Endothelial cell of umbilical vein (primary cell): ENCODE results near the gene ZNF544. TPM values are rescaled to one million over a fixed set of nuclear protein-coding genes. Genes with fewer than 3 reads are reported as not detected.
A peak's percentile ranks its signal among the peaks of the same experiment; 100 is the strongest.

Source experiments
- BruUV-seq: library from RNA; stranded (reverse); fragments of 400-500 nt; replicated peaks from 2 replicates; lab custom pipeline; 2021; lab: Mats Ljungman, UMichigan
- CTCF ChIA-PET: fragments of 300-600, 350-600 bp; sonication (Branson Sonifier 250); formaldehyde crosslinking; loops from one replicate; lab custom pipeline; 2021; ENCODE audit warnings: antibody characterized with exemption, inconsistent platforms; lab: Charles Lee
- POLR2A ChIA-PET: fragments of 300-600, 350-600 bp; sonication (Branson Sonifier 250); formaldehyde crosslinking; loops from one replicate; lab custom pipeline; 2021; ENCODE audit warnings: antibody characterized with exemption, inconsistent platforms; lab: Charles Lee
- DNase-seq: peaks from one replicate; pipeline ENCODE4 v3.0.0-alpha.2; 2011; ENCODE audit warnings: low read depth, low spot score
- FAIRE-seq: peaks from 2 replicates; lab custom pipeline; 2011; peaks lifted over from hg19 to GRCh38; lab: Jason Lieb, UNC
- H2AFZ ChIP-seq: 2 replicates; pipeline ENCODE4 v1.6.0; 2012; ENCODE audit warnings: low read depth, low read length, control low read depth, inconsistent platforms
- H3K27ac ChIP-seq: 2 replicates; pipeline ENCODE4 v1.5.1; 2011; ENCODE audit warnings: low read depth, mild to moderate bottlenecking, control low read depth, low read length, moderate library complexity; ENCODE audit not compliant: insufficient read depth
- H3K27me3 ChIP-seq, 2 experiments: 2 replicates each; pipeline versions ENCODE4 v1.6.0 to v1.6.1; 2011; ENCODE audit warnings: low read length in 2 of 2, mixed read lengths in 1 of 2; ENCODE audit not compliant: control insufficient read depth in 2 of 2, insufficient read depth in 2 of 2
- H3K36me3 ChIP-seq, 2 experiments: 2 replicates in 1 of 2; 3 replicates in 1 of 2; pipeline ENCODE4 v1.5.1; 2011; ENCODE audit warnings: low read length in 2 of 2, mild to moderate bottlenecking in 1 of 2, moderate library complexity in 1 of 2; ENCODE audit not compliant: control insufficient read depth in 2 of 2, insufficient read depth in 2 of 2; ENCODE audit errors: extremely low read depth in 1 of 2
- H3K4me1 ChIP-seq: 3 replicates; pipeline ENCODE4 v1.5.1; 2011; ENCODE audit warnings: mild to moderate bottlenecking, low read length; ENCODE audit not compliant: control insufficient read depth, insufficient read depth; ENCODE audit errors: extremely low read depth
- H3K4me2 ChIP-seq: 2 replicates; pipeline ENCODE4 v1.6.1; 2011; ENCODE audit warnings: low read length, control low read depth, mixed read lengths; ENCODE audit not compliant: insufficient read depth
- H3K4me3 ChIP-seq, 3 experiments: fragments of 200-600 bp in 1 of 3; sonication (generic), shearing (Covaris generic) in 1 of 3; replicated peaks in 1 of 3; 2 replicates each; pipeline ENCODE4 v1.5.1; 2011 to 2016; ENCODE audit warnings: control low read depth in 3 of 3, low read length in 3 of 3, mild to moderate bottlenecking in 2 of 3, inconsistent platforms in 1 of 3, low read depth in 1 of 3, moderate library complexity in 1 of 3; ENCODE audit not compliant: insufficient read depth in 1 of 3
- H3K79me2 ChIP-seq: 2 replicates; pipeline ENCODE4 v1.6.0; 2012; ENCODE audit warnings: low read length, inconsistent platforms; ENCODE audit not compliant: control insufficient read depth, insufficient read depth
- H3K9ac ChIP-seq: replicated peaks from 2 replicates; pipeline ENCODE3; 2011; ENCODE audit warnings: low read length, control low read depth; ENCODE audit not compliant: insufficient read depth; ENCODE audit errors: extremely low read depth
- H3K9me1 ChIP-seq: replicated peaks from 3 replicates; pipeline ENCODE4 v1.6.0; 2011; ENCODE audit warnings: mild to moderate bottlenecking, low read length; ENCODE audit not compliant: control insufficient read depth, insufficient read depth; ENCODE audit errors: extremely low read depth
- H3K9me3 ChIP-seq: replicated peaks from 2 replicates; pipeline ENCODE4 v1.5.1; 2012; ENCODE audit warnings: low read length, inconsistent platforms; ENCODE audit not compliant: control insufficient read depth, insufficient read depth
- H4K20me1 ChIP-seq: replicated peaks from 2 replicates; pipeline ENCODE3; 2011; ENCODE audit warnings: mild to moderate bottlenecking, low read length; ENCODE audit not compliant: control insufficient read depth, insufficient read depth; ENCODE audit errors: extremely low read depth
- CTCF ChIP-seq, 2 donors: IDR thresholded peaks; 1 replicate in 1 of 2; 2 replicates in 1 of 2; pipeline ENCODE4 v1.5.1; 2011; ENCODE audit warnings: low read length in 2 of 2, mild to moderate bottlenecking in 2 of 2, moderate library complexity in 2 of 2, control low read depth in 1 of 2, inconsistent platforms in 1 of 2, low read depth in 1 of 2; ENCODE audit not compliant: insufficient read depth in 1 of 2; ENCODE audit errors: extremely low read depth in 1 of 2
- EZH2 ChIP-seq: IDR thresholded peaks from 2 replicates; pipeline ENCODE4 v1.6.1; 2012; ENCODE audit warnings: borderline replicate concordance, low read depth, mild to moderate bottlenecking, moderate library complexity, low read length, inconsistent platforms; ENCODE audit not compliant: severe bottlenecking
- FOS ChIP-seq: IDR thresholded peaks from 2 replicates; pipeline ENCODE4 v1.6.1; 2011; ENCODE audit warnings: mild to moderate bottlenecking, low read length, moderate library complexity, borderline replicate concordance; ENCODE audit not compliant: insufficient read depth
- JUN ChIP-seq: IDR thresholded peaks from 2 replicates; pipeline ENCODE4 v1.6.1; 2011; ENCODE audit warnings: borderline replicate concordance, low read depth; ENCODE audit not compliant: insufficient read length, insufficient read depth
- MAX ChIP-seq: IDR thresholded peaks from 2 replicates; pipeline ENCODE4 v1.6.1; 2011; ENCODE audit not compliant: insufficient read depth, insufficient read length
- MYC ChIP-seq: IDR thresholded peaks from one replicate; pipeline ENCODE4 v1.6.1; 2011; ENCODE audit warnings: mild to moderate bottlenecking, low read depth, low read length
- POLR2A ChIP-seq: IDR thresholded peaks from 2 replicates; pipeline ENCODE4 v1.6.1; 2012; ENCODE audit warnings: low read depth, mild to moderate bottlenecking, control low read depth, low read length
- POLR2AphosphoS5 ChIP-seq: IDR thresholded peaks from 2 replicates; pipeline ENCODE4 v1.6.1; 2012; ENCODE audit warnings: low read depth, mild to moderate bottlenecking, control low read depth, low read length, moderate library complexity; ENCODE audit not compliant: insufficient read depth
- dilution Hi-C: fragments of 300-500 bp; cut with MboI; formaldehyde crosslinking; loops from one replicate; pipeline ENCODE4 v1.15.0; 2019; ENCODE audit warnings: low sequenced_read_pairs; ENCODE audit not compliant: extremely low pct_ligation_motif_present
- intact Hi-C: fragments of 100-400 bp; cut with micrococcal nuclease; formaldehyde crosslinking; loops from one replicate; pipeline ENCODE4 v1.10.0; 2022
- polyA plus RNA-seq, 4 experiments: library from polyadenylated mRNA; depleted of rRNA in 3 of 4; stranded (reverse) in 3 of 4; unstranded in 1 of 4; fragments of >200 nt; gene quantifications; 2 replicates each; pipeline versions ENCODE4 v1.2.1 to v1.2.3, GENCODE V29; 2011 to 2012; ENCODE audit warnings: missing spikeins in 1 of 4
- total RNA-seq: library from RNA; stranded (reverse); gene quantifications from 2 replicates; pipeline ENCODE4 v1.2.3, GENCODE V29; 2021

Gene ZNF544
- total and polyA plus RNA-seq, 2 donors (not counting 3 experiments of a cell fraction or from before 2014, with no cell fraction given) = 33.4 to 45.4 TPM

- DNase-seq = no peak
- dilution Hi-C loops = no loop called here
- POLR2A ChIA-PET = no interaction called here
- intact Hi-C loops = loop anchor here (1.0 to 2.0 kb wide), 5 partner anchors 20 to 78 kb away; partner anchors contain the start of genes ZNF497, ZNF544, ZNF837 and ZSCAN22
- peak overlapping the region; percentile 59 for H3K4me2 ChIP-seq
- no TSS peak for BruUV-seq
- peaks cover 9% of the 10 kb centered on the region for H3K4me1 ChIP-seq
- H3K27me3 ChIP-seq = no peaks in the 10 kb centered on the region
- peak overlapping the region; percentile 95 for H3K27ac ChIP-seq
- no peak for FAIRE-seq
- CTCF ChIA-PET = interaction anchor here (1.5 to 2.4 kb wide), 2 partner anchors 9 to 78 kb away, joined by 4 to 9 read pairs; partner anchors contain the start of gene ZNF544
- H3K36me3 ChIP-seq = peaks cover 0 to 4% of the 10 kb centered on the region in 2 experiments
- peaks cover 7% of the 10 kb centered on the region for H3K79me2 ChIP-seq
- peak overlapping the region; percentile 44 to 72 (median 49) for H3K4me3 ChIP-seq
- H2AFZ ChIP-seq = no peak overlapping the region
- no peaks in the 10 kb centered on the region for H3K9me3 ChIP-seq
- peak overlapping the region; percentile 95 for H3K9ac ChIP-seq
- no peaks in the 10 kb centered on the region for H4K20me1 ChIP-seq
- no peak for TF ChIP-seq MAX
- TF ChIP-seq POLR2AphosphoS5 = no peak
- TF ChIP-seq FOS = no peak
- H3K9me1 ChIP-seq = no peaks in the 10 kb centered on the region
These were observed 77.2 kb downstream of the ZNF544 start for GRCh38 chr19:58305932-58306323.

DNA sequence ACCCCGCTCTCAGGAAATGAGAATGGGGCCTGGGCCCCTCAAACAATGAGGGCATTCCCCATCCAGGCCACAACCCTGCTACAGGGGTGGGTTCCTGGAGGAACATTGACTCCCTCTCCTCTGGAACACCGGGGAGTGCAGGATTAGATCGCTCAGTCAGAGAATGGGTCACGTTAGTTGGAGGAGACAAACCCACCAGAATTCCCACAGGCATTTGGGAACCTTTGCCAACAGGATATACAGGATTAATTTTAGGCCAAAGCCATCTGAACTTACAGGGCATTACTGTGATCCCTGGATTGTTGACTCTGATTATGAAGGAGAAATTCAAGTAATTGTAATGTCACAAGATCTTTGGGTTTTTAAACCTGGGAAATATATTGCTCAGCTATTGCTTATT lies 79.0 kb downstream of the ZNF544 start:
- peaks cover 9% of the 10 kb centered on the region for H3K4me1 ChIP-seq
- no peak overlapping the region for H3K9ac ChIP-seq
- DNase-seq (no peak), FAIRE-seq (no peak)
- intact Hi-C loops = no loop called here
- no peak overlapping the region for H3K4me2 ChIP-seq
- ChIA-PET POLR2A (no interaction called here), CTCF (interaction anchor here (2.4 kb wide), 1 partner anchor 79 kb away, joined by 9 read pairs; the partner anchor contains the start of gene ZNF544)
- peaks cover 0 to 11% of the 10 kb centered on the region in 2 experiments for H3K36me3 ChIP-seq
- no peaks in the 10 kb centered on the region for H3K9me1 ChIP-seq
- H3K27ac ChIP-seq = no peak overlapping the region
- H3K27me3 ChIP-seq = no peaks in the 10 kb centered on the region
- no peaks in the 10 kb centered on the region for H4K20me1 ChIP-seq
- dilution Hi-C loops = no loop called here
- H3K79me2 ChIP-seq = peaks cover 7% of the 10 kb centered on the region
- BruUV-seq = no TSS peak
- H3K9me3 ChIP-seq = no peaks in the 10 kb centered on the region
- no peak overlapping the region for H2AFZ ChIP-seq
- no peak overlapping the region for H3K4me3 ChIP-seq
- TF ChIP-seq EZH2 (no peak), POLR2A (no peak), POLR2AphosphoS5 (no peak), CTCF (IDR thresholded peaks at IDR 0.05; ENCODE audit: extremely low read depth in 1 of 2, insufficient read depth in 1 of 2, low read depth in 1 of 2, low read length in 2 of 2) (no peak), JUN (no peak), MYC (no peak), MAX (no peak), FOS (no peak)
